NB4 (cell line): ENCODE measurements around the gene RRAD.

Source experiments
- CTCF ChIP-seq: IDR thresholded peaks from one replicate; pipeline ENCODE4 v1.5.1; 2012; ENCODE audit warnings: low read depth, low read length
- MAX ChIP-seq: IDR thresholded peaks from 2 replicates; pipeline ENCODE4 v1.6.1; 2011; ENCODE audit warnings: low read depth, low read length

GRCh38 chr16:66939366-66939765 is 14.0 kb upstream of the RRAD start:
- TF ChIP-seq CTCF (no peak), MAX (no peak)
